RWPE2 (cell line): Measurements from ENCODE around the gene MIEN1.

ENCODE experiments used
- ATAC-seq: fragments of 200-7000 bp; cut with Tn5 transposase; 3 replicates; pipeline ENCODE4 v1.9.1; 2021; ENCODE audit warnings: low read depth
- DNase-seq: peaks from one replicate; pipeline ENCODE4 v3.0.0-alpha.2; 2020; ENCODE audit warnings: low spot score
- H3K27ac ChIP-seq: fragments of 450-650 bp; 2 replicates; pipeline ENCODE4 v1.5.1; 2017; ENCODE audit warnings: mild to moderate bottlenecking; ENCODE audit not compliant: poor library complexity, severe bottlenecking
- H3K27me3 ChIP-seq: fragments of 250-450 bp; sonication (Bioruptor Pico); 2 replicates; pipeline ENCODE4 v1.5.1; 2021; ENCODE audit warnings: mild to moderate bottlenecking, moderate library complexity; ENCODE audit not compliant: insufficient read depth, poor library complexity, severe bottlenecking
- H3K36me3 ChIP-seq: fragments of 250-450 bp; sonication (Bioruptor Pico); 2 replicates; pipeline ENCODE4 v1.5.1; 2020; ENCODE audit warnings: low read depth, mild to moderate bottlenecking, moderate library complexity
- H3K4me1 ChIP-seq: fragments of 250-450 bp; sonication (Bioruptor Pico); 2 replicates; pipeline ENCODE4 v1.5.1; 2021; ENCODE audit warnings: mild to moderate bottlenecking, moderate library complexity; ENCODE audit not compliant: insufficient read depth, poor library complexity, severe bottlenecking
- H3K4me3 ChIP-seq: fragments of 250-450 bp; sonication (Bioruptor Pico); 2 replicates; pipeline ENCODE4 v1.5.1; 2021; ENCODE audit warnings: mild to moderate bottlenecking, moderate library complexity; ENCODE audit not compliant: severe bottlenecking
- H3K9me3 ChIP-seq: fragments of 250-450 bp; sonication (Bioruptor Pico); 2 replicates; pipeline ENCODE4 v1.5.1; 2021; ENCODE audit warnings: mild to moderate bottlenecking, moderate library complexity; ENCODE audit not compliant: severe bottlenecking
- TF ChIP-seq, protein P1 (sequence below): fragments of 450-650 bp; IDR thresholded peaks from one replicate; pipeline ENCODE4 v1.5.1; 2017; ENCODE audit warnings: mild to moderate bottlenecking, moderate library complexity; ENCODE audit not compliant: poor library complexity, severe bottlenecking

Gene MIEN1

DNA sequence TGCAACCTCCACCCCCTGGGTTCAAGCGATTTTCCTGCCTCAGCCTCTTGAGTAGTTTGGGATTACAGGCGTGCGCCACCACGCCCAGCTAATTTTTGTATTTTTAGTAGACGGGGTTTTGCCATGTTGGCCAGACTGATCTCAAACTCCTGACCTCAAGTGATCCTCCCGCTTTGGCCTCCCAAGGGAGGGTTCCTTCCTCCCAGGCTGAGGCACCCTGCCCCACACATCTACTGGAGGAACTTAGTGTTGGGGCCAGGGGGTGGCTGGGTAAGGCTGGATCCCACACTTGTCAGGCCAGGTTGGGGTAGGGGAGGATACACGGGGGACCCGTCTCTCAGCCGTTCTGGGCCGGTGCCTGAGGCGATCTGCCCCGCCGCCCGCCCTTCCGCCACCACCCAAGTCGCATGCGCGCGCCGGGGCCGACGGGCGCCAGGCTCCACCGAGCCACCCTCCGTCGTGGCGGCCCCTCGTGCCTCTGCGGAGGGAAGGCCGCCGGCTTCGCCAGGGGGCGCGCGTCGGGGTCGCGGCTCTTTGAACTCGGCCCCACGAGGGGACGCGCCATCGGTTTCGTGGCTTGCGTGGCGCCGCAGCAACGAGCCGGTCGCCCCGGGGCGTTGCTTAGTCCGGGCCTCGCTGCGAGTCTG is 23.3 kb upstream of the MIEN1 start:
- H3K27ac ChIP-seq, result peak overlapping the region; percentile 44
- H3K9me3 ChIP-seq, result no peaks in the 10 kb centered on the region
- H3K4me3 ChIP-seq, result peak overlapping the region; percentile 43
- H3K27me3 ChIP-seq, result no peaks in the 10 kb centered on the region
- peaks cover 19% of the 10 kb centered on the region for H3K4me1 ChIP-seq
- ATAC-seq (peak; percentile 15; the same call in 2 of the 3 replicates), DNase-seq (no peak)
- H3K36me3 ChIP-seq, result no peaks in the 10 kb centered on the region
- TF ChIP-seq, protein P1, sequence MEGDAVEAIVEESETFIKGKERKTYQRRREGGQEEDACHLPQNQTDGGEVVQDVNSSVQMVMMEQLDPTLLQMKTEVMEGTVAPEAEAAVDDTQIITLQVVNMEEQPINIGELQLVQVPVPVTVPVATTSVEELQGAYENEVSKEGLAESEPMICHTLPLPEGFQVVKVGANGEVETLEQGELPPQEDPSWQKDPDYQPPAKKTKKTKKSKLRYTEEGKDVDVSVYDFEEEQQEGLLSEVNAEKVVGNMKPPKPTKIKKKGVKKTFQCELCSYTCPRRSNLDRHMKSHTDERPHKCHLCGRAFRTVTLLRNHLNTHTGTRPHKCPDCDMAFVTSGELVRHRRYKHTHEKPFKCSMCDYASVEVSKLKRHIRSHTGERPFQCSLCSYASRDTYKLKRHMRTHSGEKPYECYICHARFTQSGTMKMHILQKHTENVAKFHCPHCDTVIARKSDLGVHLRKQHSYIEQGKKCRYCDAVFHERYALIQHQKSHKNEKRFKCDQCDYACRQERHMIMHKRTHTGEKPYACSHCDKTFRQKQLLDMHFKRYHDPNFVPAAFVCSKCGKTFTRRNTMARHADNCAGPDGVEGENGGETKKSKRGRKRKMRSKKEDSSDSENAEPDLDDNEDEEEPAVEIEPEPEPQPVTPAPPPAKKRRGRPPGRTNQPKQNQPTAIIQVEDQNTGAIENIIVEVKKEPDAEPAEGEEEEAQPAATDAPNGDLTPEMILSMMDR, result no peak

DNA sequence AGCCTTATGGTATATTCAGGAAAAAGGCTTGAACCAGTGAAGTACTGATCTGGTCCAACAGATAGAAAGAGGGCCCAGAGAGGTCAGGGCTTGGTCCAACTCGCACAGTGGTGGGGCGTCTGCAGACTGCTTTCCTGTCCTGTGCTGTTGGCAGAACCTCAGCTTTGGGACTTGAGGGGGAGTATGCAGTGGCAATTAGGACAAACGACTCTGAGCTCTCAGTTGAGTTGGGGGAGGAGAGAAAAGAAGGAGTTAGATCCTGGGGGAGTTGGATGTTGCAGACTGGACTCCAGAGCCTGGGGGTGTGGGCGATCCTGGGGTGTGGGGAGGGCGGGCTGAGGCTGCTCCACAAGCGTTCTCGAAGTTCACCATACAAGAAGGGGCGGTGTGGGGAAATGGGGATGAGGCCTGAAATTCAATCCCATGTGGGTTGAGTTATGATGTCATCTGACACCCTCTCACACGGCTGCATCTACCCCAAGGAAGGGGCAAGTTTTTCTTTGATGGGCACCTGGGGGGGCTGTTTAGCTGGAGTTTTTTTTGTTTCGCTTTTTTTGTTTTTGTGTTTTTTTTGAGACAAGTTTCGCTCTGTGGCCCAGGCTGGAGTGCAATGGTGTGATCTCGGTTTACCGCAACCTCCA is 22.0 kb upstream of the MIEN1 start:
- no peak overlapping the region for H3K27ac ChIP-seq

DNA sequence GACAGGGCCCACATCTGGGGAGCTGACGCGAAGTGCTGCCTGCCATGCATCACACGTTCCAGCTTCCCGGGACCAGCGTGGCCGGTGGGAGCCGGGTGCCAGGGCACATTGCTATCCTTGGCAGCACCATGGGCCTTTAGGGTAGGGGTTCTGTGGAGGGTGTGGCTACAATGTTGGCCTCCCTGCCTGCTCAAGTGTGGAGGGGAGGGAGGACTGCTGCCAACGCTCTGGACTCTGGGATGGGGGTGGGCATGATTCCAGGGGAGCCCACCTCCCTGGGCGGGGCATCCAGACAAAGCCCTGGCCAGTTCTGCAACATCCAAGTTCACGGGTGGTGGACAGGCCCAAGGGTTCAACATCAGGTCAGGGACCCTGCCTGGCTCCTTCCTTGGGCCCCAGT is 21.3 kb upstream of the MIEN1 start:
- Histone ChIP-seq H3K36me3 (no peaks in the 10 kb centered on the region), H3K27ac (no peak overlapping the region), H3K9me3 (no peaks in the 10 kb centered on the region), H3K27me3 (no peaks in the 10 kb centered on the region), H3K4me1 (peaks cover 19% of the 10 kb centered on the region), H3K4me3 (no peak overlapping the region)
- DNase-seq, result peak; percentile 52
- TF ChIP-seq, protein P1, result no peak
- ATAC-seq, result no peak

More for the DNA sequence above, 22.0 kb upstream of the MIEN1 start:
- DNase-seq, result peak; percentile 40
- Histone ChIP-seq H3K36me3 (no peaks in the 10 kb centered on the region), H3K27me3 (no peaks in the 10 kb centered on the region), H3K9me3 (no peaks in the 10 kb centered on the region), H3K4me3 (no peak overlapping the region), H3K4me1 (peaks cover 19% of the 10 kb centered on the region)
- no peak for ATAC-seq
- TF ChIP-seq, protein P1, result no peak

DNA sequence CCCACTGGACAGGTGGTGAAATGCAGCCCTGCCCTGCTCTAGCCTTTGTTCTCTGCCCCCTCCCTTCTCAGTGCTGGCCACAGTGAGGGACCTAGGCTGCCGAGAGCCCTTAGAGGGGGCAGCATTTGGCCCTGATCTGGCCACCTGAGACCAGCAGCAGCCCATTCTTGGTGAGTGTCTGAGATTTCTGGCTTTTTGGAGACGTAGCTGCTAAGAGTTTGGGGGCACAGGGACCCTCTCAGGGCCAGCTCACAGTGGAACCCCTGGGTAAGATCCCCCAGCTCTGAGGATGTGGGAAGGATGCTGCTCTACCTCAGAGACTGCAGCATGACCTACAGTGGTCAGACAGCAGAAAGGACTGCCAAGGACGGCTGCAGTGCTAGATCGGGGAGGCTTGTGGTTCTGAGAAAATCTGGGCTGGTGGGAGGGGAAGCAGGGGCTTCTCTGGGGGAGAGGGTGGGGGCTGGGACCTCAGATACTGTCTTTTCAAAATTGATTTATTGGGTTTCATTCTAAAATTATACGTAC is 20.7 kb upstream of the MIEN1 start:
- TF ChIP-seq, protein P1, result no peak
- Histone ChIP-seq H3K36me3 (no peaks in the 10 kb centered on the region), H3K4me1 (peaks cover 19% of the 10 kb centered on the region), H3K9me3 (no peaks in the 10 kb centered on the region), H3K27me3 (no peaks in the 10 kb centered on the region), H3K4me3 (no peak overlapping the region), H3K27ac (peak overlapping the region; percentile 53)
- DNase-seq (peak; percentile 30), ATAC-seq (no peak)
